Dermis microvascular lymphatic vessel endothelial cell (primary cell): ENCODE measurements around the gene PIP4K2A. TPM values are rescaled to one million over a fixed set of nuclear protein-coding genes. Genes with fewer than 3 reads are reported as not detected.
A peak's percentile ranks its signal among the peaks of the same experiment; 100 is the strongest.

Experiments used
- DNase-seq, 2 donors: peaks; one replicate each; pipeline versions ENCODE4 v3.0.0 to v3.0.0-alpha.2; 2010; ENCODE audit warnings: low read depth in 2 of 2
- total RNA-seq: library from RNA; depleted of rRNA; stranded (reverse); fragments of >200 nt; gene quantifications from 2 replicates; pipeline ENCODE4 v1.2.1, GENCODE V29; 2014

The PIP4K2A gene
- total RNA-seq, 1 donor from 2014 or later, result 27.0 TPM

DNA sequence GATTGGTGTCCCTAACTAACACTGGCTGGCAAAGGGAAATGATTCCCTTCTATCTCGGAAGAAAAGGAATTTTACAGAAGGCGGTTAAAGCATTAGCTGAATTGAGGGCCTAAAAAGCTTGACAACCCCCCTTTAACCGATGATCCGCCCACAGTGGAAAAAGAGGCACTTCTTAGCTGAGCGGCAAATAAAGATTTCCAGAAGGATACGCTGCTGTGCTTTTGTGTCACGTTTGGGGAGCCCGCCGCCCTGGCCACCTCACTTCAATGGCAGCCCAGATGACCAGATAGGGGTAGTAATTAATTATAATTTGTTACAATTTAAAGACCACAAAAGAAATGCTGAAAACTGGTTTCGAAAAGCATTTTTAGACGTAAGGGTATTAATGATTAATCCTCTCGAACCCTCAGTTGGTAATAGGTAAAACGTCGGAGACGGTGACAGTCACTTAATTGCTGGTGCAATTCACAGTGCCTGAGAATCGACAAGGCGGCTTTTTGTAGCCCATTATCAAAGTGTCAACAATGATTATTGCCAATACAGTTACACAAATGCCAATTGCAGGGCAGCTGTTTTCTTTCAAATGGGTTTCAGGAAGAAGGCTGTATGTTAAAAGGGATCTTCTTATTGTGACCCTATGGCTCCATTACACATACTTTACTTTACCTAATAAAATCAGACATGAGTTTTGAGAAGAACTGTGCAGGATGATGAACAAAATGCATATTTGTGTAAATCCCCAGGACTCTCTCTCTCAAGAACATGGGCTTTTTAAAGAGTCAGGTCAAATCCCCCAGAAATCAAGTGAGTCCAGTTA, 154.1 kb downstream of the PIP4K2A start:
- no peak for DNase-seq

DNA sequence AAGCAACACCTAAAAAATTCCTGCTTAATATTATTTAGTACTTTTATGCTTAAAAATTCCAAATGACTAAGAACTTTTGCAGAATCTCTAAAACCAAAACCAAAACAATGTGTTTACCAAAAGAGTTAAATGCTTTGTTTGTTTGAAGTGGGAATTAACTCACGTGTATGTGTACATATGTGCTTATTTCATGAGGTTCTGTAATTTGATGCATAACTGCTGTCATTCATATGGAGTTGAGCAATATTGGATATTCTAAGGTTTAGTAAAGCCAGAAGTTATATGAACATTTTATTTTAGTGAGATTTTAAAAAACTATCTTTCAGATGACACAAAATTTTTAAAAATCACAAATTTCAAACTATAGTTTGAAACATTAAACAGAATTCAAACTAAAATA, 157.1 kb downstream of the PIP4K2A start:
- no peak for DNase-seq

DNA sequence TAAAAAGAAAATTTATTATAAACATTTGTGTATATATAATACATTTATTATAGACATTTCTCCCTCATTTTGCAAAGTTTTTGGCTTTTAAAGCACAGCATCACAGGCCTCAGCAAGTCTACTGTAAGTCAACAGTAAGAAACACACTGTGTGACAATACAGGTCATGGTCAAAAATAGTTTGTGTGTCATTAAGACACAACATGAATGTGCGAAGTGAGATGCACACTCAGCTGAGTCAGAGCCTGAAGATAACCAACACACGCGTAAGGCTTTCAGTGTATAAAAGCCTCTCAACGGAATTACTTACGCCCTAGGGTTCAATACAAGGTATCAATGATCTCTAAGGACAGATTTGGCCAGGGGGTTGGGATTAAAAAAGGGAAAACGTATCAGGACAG, 157.6 kb downstream of the PIP4K2A start:
- no peak for DNase-seq

DNA sequence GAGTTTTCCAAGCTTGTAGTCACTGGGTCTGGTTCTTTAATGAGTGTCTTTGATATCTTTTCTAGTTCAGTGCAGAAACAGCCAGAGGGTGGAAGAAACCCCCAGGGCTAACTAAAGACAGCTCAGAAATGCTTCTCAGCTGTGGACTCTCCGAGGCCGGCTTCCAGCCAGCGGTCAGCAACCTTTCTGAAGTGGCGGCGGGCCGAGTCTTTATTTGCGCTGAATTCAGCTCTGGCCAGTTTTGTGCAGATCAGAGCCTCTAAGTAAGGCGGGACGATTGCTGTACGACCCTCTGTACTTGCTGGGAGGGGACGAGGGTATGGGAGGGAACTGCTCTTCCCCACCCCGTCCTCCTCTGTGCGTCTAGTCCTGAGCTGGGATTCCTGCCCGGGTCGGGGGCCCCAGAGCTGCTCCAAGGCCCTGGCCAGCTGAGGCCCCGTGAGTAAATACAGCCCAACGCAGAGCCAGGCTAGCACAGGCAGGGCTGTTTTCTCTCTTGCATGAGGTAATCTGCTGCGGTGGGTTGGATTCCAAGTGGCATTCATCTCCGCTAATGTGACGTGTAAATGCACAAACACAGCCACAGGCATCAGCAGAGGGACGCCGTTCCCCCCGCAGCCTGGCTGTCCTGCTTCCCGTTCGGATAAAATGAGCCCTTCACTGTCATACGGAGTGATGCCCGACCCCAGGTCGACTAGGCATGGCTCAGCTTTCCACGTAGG, 159.8 kb downstream of the PIP4K2A start:
- DNase-seq, result no peak

DNA sequence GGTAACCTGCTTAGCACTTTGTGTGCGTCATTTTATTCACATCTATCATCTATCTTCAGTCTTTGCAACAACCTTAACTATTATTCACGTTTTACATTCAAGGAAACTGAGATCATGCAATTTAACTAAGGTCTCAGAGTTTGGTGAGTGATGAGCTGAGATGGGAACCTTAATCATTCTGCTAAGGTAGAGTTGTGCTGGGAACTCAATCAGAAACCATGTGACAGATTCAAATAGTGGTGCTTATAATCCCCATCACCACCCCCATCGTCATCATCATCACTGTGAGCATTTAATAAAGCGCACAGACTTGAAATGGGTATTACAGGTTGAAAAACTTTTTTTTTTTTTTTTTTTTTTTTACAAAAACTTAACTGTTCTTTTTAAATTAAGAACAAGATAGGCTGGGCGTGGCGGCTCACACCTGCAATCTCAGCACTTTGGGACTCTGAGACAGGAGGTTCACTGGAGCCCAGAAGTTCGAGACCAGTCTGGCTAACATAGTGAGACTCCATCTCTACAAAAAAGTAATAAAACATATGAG, 160.9 kb downstream of the PIP4K2A start:
- no peak for DNase-seq

DNA sequence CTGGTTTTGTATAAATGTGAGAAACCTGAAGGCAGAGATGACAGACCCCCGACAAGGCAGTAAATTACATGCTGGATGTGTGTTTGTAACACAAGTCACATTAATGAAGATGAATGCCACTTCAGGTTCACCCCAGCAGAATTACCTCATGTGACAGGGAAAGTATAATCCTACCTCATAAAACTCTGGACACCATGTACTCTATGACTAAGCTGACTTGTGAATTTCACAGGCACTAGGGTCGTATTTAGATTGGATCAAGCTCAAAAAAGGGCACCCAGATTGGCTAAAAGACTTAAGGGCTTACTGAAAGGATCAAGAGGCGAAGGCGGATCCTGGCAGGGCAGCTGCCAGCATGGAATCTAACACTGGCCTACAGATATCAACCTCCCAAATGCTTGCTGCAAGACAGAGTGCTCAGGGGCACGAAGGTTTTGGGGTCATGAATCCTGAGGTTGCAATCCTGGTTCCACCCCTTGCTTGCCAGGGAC, 161.4 kb downstream of the PIP4K2A start:
- DNase-seq, result no peak

DNA sequence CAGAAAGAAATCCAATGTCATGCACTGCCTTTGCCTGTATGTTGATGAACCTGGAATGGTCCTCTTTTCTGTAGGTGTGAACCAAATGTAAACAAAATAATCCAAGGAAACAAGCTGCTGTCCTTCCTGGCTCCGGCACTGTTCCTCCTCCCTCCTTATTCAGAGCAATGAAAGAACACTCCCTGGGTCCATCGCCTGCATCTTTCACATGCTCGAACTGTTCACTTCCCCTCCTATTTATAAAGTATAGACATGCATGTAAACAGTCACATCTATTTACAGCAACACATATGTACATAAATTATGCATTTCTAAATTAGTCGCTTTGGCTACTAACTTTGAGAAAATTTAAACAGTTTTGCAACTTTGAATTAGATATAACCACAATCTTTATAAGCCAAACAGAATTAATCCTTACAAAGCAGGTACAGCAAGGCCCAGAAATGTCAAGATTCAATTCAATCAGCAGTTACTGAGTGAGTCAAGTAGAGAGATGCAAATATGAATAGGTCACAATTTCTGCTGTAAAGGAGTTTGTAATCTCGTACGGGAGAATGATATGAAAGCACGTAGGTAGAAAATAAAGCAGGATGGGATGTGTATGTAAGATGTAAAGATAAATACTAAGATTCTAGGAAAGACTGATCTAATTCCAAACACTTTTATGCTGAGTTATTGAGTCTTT, 162.6 kb downstream of the PIP4K2A start:
- no peak for DNase-seq

DNA sequence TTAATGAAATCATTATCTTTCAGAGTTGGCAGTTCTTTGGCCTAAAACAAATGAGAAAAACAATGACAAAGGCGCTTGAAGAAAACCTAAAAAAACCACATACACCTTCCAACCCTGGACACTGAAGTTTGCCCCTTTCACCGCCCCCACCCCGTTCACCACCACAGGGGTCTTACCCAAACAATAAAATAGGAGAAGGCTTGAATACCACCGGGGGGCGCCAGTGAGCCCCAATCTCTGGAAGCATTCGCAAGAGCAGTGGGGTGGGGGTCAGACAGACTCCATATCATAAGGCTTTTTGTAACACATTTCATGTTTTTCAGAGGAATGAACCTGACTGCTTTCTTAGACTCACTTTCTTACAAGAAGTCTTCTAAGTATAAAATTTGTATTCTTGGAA, 163.6 kb downstream of the PIP4K2A start:
- peak; percentile 25 to 54 for DNase-seq

DNA sequence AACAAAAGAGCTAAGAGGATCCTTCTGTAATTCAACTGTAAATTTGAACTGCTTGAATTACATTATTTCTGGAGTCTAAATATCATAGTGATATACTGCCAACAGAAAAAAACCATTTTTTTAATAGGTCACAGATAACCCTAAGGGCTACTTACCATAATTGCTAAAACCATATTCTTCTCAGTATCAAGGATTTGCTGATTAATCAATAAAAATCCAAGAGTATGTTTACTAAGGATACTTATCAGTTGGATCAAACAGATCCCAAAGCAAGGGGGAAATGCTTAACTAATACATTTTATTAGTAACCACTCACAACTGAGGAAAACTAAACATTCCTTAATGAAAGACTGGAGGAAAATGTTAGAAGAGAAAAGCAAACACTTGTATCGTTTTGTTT, 166.0 kb downstream of the PIP4K2A start:
- DNase-seq, result no peak

DNA sequence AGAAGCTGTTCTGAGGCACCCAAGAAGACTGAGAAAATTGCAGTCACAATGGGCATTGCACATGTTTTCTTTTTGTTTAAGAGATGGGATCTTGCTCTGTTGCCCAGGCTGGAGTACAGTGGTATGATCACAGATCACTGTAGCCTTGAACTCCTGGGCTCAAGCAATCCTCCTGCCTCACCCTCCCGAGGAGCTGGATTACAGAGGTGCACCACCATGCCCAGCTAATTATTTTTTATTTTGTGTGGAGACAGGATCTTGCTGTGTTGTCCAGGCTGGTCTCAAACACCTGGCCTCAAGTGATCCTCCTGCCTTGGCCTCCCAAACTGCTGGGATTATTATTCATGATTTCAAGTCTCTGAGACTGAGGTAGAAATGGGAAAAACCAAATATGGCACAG, 168.7 kb downstream of the PIP4K2A start:
- no peak for DNase-seq

DNA sequence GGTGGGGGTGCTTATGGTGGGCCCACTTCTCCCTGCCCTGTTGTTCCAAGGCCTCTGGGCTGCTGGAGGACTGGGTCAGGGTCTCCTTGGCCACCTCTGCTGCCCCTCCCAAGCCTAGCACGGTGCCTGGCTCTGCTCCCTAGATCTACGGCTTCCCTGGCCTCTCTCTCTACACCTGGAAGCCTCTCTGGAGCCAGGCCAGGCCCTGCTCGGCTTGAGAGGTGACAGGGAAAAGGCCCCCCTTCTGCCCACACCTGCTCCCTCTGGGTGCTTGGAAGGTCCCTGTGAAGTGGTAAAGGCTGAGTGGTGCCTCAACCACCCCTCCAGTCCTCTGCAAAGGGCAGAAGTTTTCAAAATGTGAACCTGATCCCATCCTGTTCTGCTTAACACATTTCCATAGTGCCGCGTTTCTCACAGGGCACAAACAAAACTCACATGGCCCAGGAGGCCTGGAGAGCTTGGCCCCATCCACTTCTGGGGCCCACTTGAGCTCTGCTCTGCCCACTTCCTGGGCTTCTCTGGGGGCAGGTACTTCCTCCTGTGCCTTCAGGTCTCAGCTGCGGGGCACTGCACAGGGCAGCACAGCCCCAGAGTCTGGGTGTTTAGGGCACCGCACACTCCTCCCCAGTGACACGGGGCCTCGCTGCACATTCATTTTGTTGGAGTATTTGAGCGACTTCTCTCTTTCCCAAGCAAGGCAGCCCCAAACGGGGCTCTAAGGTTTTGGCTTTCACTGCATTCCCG, 169.9 kb downstream of the PIP4K2A start:
- DNase-seq, result no peak

DNA sequence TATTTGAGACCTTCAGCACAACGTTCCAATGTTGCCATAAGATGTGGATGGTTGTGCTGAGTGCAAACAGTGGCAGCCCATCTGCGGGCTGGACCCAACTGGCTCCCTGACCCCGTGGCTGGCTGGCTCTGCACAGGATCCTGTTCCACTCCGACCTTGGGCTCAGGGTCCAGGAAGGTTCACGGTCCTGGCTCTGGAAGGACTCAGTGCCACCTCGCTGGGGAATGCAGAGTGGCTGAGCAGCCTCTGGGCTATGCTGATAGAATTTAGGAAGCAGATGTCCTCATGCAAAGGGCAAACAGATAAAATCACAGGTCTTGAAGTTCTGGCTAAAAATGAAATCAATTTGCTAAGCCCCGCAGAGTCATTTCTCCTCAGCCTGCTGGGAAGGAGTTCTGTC, 171.6 kb downstream of the PIP4K2A start:
- no peak for DNase-seq

DNA sequence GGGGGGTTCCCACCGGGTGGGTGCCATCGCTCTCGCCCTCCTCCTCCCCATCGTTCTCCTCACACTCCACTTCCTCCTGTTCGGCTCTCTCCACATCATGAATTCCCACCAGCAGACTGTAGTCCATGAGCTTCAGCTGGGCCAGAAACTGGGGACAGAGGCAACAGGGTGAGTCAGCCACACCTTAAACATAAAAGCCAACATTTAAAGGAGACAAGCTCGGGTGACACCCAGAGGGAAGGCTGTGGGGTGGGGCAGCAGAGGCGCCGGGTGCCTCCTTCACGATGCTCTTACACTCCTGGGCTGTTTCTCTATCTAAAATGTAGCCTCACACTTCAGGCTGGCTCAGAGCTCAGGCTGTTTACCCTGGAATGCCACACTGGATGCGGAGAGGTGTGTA, 172.5 kb downstream of the PIP4K2A start:
- DNase-seq, result no peak

DNA sequence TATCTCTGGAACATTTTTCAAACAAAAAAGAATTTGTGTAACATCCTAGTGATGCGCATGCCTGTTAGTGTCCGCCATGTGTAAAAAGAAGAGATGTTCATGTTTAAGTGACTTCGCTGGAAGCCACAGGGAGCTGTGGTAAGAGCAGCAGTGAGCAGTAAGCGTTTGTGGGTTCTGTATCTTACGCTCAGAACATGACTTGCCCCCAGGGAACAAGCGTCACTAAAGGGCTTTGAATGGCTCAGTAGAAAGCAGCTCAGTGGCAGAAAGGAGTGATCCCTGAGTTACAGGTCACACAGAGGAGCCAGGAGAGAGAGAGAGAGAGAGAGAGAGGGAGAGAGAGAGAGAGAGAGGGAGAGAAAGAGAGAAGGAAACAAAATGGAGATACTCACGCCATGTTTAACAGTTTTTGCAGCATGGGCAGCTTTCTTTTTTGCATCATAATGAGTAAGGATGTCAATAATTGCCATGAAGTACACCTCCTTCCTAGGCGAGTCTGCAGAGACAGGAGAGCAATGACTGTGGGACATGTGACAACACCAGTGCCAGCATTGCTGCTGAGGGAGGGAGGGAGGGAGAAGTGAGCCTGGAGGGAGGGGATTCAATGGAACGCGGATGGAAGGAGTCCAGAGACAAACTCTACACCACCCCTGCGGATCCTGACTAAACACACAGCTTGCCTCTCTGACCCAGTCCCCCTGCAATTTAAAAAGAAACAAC, 174.6 kb downstream of the PIP4K2A start:
- DNase-seq, result no peak

DNA sequence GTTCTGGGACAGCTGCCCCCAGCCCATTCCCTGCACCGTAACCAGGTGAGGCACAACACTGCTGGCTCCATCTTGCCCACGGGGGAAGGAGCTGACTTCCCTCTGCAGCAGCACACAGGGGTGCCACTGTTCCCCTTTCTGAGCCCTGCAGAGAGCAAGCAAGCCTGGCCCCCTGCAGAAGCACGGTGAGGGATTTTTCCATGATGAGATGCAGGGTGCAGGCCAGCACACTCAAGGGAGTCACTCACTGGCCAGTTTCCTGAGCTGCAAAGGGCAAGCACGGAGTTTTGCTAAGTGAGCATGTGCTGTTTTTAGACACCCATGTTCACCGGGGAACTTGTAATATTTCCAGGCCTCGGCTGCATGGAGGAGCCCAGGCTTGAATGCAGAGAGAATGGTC, 176.6 kb downstream of the PIP4K2A start:
- no peak for DNase-seq

DNA sequence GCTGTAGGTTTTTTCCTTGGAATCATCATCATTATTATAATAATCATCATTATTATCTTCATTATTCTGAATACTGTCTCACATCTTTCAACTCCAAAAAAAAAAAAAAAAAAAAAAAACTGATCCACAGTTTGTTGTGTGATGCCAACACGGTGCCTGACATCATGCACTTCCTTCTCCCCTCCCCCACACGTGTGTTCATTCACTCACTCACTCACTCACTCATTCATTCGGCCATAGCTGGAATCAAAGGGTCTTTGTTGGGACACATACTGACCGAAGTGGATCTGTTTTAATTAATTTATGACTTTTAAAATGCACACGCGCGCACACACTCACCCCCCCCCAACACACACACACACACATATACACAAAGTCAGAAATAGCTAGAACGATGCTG, 177.8 kb downstream of the PIP4K2A start:
- DNase-seq, result no peak

DNA sequence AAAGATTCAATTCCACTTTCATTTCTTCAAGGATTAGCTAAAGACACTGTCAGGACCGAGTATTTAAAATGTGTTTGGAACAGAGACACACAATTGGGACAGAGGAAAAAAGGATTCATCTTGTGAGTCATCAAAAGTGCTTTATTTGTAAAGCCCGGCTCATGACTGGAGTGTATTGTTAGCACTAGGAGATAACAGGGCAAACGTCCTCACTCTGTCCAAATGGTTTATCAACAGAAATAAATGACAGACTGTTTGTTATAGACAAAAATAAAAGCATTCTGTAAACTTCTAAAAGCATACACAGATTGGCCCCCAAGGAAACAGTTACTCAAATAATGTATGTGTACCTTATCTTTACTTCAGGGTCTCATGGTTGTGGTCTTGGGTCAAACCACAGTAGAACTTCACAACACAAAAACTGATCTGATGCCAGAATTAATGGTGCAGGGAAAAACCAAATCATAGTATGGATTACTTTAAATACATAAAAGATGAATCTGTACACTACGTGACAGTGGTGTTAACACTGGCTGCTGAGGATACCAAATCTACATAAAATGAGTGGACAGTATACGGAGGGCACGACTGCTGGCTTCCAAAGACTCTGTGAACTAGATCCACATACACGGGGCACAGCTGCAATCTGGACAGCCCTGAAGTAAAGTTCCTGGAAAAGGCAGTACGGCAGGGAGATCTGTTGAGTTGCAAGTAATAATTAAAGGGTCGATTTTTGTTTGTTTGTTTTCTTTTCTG, 179.4 kb downstream of the PIP4K2A start:
- DNase-seq, result no peak

DNA sequence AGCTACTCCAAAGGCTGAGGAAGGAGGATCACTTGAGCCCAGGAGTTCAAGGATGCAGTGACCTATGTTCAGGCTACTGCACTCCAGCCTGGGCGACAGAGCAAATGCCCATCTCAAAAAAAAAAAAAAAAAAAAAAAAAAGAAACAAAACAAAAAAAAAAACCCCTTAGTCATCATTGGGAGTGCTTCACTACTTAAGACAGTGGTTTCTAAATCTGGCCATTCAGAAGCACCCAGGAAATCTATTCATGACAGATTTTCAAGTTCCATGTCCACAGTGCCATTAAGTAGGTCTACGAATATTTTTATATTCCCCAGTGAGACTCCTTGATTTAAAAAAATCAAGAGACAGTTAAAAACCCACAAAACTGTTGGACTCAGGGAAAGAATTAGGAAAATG, 182.9 kb downstream of the PIP4K2A start:
- DNase-seq, result no peak

DNA sequence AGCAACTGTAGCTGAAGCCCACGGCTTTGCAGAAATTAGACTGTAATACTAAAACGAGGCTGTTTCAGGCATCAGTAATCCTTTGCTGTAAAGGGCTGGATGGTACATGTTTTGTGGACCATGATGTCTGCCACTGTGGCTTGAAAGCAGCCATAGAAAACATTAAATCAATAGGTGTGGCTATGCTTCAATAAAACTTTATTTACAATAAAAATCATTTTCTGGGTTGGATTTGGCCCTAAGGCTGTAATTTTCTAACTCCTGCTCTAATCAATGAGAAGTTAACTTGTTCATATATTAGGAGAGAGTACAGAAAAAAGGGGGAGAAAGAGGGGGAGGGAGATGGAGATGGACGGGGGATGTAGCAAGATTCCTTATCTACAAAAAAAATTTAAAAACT, 183.4 kb downstream of the PIP4K2A start:
- no peak for DNase-seq

DNA sequence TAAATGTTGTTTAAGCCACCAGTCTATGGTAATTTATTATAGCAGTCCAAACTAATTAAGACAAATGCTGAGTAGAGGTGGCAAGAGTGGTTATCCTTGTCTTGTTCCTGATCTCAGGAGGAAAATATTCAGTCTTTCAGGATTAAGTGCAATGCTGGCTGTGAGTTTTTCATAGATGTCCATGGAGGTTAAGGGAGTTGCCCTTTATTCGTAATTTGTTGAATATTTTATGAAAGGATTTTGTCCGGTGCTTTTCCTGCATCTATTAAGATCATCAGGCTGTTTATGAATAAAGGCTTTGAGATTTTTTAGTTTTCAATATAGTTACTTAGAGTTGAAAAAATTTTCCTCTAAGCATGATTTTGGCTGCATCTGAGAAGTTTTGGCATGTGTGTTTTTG, 186.9 kb downstream of the PIP4K2A start:
- DNase-seq, result no peak
